Measurements from ENCODE around the gene SLC37A3.

The SLC37A3 gene

GRCh38 chr7:140284062-140284461 lies 114.3 kb downstream of the SLC37A3 start:
- peaks cover 5% of the 10 kb centered on the region for H3K4me1 ChIP-seq (ENCODE audit: insufficient read depth, low read length, poor library complexity, severe bottlenecking)
- H3K79me2 ChIP-seq (ENCODE audit: insufficient read depth, low read length) = no peaks in the 10 kb centered on the region
- no peak overlapping the region for H3K9ac ChIP-seq (ENCODE audit: low read depth, low read length, poor library complexity, severe bottlenecking)
- no peaks in the 10 kb centered on the region for H4K20me1 ChIP-seq (ENCODE audit: insufficient read depth, low read length, poor library complexity, severe bottlenecking)
- no peaks in the 10 kb centered on the region for H3F3A ChIP-seq (ENCODE audit: low read depth)
- no peak overlapping the region for H2AFZ ChIP-seq (ENCODE audit: low read length)
- H3K9me2 ChIP-seq (replicated peaks; ENCODE audit: low read depth, low read length) = no peaks in the 10 kb centered on the region
- H3K4me3 ChIP-seq (ENCODE audit: low read length, poor library complexity, severe bottlenecking) = no peak overlapping the region
- no peaks in the 10 kb centered on the region for H3K27me3 ChIP-seq (ENCODE audit: insufficient read depth, low read length, poor library complexity, severe bottlenecking)
- no peaks in the 10 kb centered on the region for H3K36me3 ChIP-seq (ENCODE audit: insufficient read depth, low read length)
- no peaks in the 10 kb centered on the region for H3K9me3 ChIP-seq (ENCODE audit: insufficient read depth, low read depth, low read length)
- no peak overlapping the region for H3K4me2 ChIP-seq (ENCODE audit: low read depth, low read length, poor library complexity, severe bottlenecking)
- no peak for TF ChIP-seq EZH2phosphoT487 (IDR thresholded peaks at IDR 0.05; ENCODE audit: borderline replicate concordance)
- TF ChIP-seq CTCF (conservative IDR thresholded peaks at IDR 0.05; ENCODE audit: low read length) = no peak

Measured in Loucy (cell line).